DMS53 treated with DMSO at 0.1 percent for 48 hours (cell line): ENCODE data around the gene NEDD4L.

Source experiments
- DNase-seq: peaks from one replicate; lab custom pipeline; 2025; ENCODE audit not compliant: unreplicated experiment; lab: John Stamatoyannopoulos, UW

Gene NEDD4L

DNA sequence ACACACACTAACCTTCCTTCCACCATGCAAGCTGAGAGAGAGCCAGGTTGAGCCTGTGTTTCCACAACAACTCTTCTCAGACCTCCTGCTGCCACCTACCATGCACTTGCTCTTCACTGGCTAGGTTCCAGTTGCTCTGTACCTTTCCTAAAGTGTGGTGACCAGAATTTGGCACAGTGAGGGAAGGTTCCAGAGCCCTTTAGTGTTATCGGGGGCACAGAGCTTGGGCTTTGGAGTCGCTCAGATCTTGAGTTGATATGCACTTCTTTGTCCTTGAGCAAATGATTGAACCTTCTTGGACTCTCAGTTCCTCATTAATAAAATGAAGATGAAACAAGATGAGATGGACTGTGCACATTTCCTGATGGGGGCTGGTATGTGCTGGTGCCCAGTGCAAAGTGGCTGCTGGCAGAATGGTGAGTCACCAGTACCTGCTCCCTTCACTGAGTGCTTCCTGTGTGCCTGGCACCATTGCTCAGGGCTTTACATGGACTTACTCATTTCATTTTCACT is 47.1 kb downstream of the NEDD4L start:
- DNase-seq = peak; percentile 96

- no peak for DNase-seq
These were observed 49.3 kb downstream of the NEDD4L start for GRCh38 chr18:58093311-58093803.

- no peak for DNase-seq
These were observed 51.2 kb downstream of the NEDD4L start for GRCh38 chr18:58095222-58095621.

- DNase-seq = no peak
These were observed 51.6 kb downstream of the NEDD4L start for GRCh38 chr18:58095655-58096054.

- no peak for DNase-seq
These were observed 52.6 kb downstream of the NEDD4L start for GRCh38 chr18:58096658-58097057.

- no peak for DNase-seq
These were observed 53.3 kb downstream of the NEDD4L start for GRCh38 chr18:58097121-58097906.

- DNase-seq = no peak
These were observed 53.8 kb downstream of the NEDD4L start for GRCh38 chr18:58097907-58098166.

- DNase-seq = no peak
These were observed 54.7 kb downstream of the NEDD4L start for GRCh38 chr18:58098706-58099105.

DNA sequence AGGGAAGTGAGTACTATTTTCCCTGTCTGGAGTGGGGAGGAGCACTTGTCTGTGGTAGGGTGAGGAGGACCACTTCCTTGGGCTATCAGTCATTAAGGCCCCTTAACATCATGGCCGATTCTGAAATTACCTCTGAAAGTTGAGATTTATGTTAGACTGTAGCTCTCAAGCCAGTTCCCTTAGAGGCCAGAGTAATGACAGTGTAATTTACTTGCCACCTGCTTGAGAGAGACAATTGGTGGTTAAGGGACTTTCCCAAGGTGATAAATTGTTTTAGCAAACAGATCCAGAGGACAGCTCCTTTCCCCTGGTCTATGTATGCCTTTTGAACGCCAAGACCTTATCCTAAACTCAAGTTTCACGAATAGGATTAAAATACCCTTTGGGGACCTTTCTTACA is 56.1 kb downstream of the NEDD4L start:
- no peak for DNase-seq

GRCh38 chr18:58101291-58101794 is 57.3 kb downstream of the NEDD4L start:
- no peak for DNase-seq

DNA sequence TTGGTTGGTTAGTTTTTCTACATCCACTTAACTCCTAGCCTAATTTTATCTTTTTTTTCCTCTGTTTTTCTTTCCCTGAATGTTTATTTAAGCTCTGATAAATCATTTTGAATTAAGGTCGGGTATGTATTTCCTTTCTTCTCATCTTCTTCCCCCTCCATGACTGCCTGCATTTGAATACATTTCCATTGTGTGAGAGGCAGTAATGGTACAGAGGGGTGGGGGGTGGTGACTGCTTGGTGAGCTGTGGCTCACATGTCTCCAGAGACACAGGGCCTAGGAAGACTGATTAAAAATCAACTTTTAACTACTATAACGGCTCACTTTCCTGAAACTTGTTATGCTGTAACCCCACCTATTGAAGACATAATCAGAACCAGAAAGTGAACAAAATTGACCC is 58.0 kb downstream of the NEDD4L start:
- DNase-seq = no peak

GRCh38 chr18:58102875-58103274 is 58.8 kb downstream of the NEDD4L start:
- DNase-seq = no peak

DNA sequence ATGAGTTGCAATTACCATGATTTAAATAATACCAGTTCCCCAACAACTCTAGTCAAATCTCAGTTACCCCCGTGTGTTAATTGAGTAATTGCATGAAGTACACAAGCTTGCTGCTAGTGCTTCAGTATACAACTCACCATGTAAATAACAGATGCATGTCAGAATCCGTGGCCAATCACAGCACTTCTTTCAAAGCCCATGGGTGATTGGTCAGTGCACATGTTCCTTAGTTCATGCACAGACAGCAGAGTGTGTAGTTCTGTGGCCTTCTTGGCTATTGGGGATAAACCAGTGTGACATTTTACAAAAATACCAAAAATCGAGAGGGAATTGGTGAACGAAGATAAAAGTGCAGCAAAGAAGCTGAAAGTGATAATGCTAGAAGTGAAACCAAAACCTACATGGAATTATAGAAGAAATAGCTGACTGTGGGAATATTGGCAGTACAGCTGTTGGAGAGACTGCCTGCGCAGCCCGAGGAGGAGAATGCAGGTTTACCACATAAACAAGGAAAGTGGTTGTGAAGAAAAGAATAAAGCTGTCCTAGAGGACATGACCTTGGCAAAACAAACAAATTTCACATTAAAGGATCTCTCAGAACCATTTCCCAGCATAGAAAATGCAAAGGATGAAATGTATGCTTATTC is 59.4 kb downstream of the NEDD4L start:
- no peak for DNase-seq

DNA sequence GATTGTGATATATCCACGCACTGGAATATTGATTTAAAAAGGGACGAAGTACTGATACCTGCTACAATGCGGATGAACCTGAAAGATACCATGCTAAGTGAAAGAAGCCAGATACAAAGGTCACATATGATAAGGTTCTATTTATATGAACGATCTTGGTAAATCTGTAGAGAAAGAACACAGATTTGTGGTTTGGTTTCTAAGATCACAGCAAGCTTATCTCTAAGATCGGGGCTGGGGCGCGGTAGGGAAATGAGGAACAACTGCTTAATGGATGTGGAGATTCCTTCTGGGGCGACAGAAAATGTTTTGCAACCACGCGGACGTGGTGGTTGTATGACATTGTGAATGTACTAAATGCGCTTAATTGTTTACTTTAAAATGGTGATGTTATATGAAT is 60.1 kb downstream of the NEDD4L start:
- DNase-seq = no peak

GRCh38 chr18:58105206-58105887 is 61.3 kb downstream of the NEDD4L start:
- no peak for DNase-seq

- no peak for DNase-seq
These were observed 61.8 kb downstream of the NEDD4L start for GRCh38 chr18:58105888-58106260.

DNA sequence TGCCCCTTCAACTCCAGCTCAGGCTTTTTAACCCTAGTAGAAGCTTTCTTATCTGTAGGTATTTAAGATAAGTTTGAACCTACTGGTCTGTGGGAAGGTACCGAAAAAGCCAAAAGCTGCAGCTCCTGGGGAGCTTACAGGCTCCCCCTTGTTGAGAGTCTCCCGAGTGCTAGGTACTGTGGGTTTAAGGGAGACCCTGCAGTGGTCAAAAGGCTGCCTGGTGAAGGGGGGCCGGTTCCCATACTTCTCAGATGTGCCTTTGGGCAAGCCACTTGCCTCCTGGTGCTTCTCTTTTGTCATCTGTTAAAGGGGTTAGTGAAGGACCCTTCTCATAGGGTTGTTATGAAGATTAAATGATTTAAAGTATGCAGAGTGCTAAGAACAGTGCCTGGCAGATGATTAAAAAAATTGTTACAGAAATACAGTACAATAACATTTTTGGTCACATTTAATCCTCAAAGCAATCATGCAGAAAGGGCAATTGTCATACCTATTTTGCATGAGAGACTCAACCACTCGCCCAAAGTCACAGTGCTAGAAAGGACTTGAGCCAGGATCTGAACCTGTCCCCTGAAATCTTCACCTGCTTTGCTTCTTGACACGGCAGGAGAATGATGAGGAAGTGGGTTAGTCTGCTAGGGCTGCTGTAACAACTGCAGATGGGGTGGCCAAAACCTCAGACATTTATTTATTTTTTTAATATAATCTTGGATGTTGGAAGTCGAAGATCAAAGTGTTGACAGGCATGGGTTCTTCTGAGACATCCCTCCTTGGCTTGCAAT is 62.5 kb downstream of the NEDD4L start:
- DNase-seq = no peak

DNA sequence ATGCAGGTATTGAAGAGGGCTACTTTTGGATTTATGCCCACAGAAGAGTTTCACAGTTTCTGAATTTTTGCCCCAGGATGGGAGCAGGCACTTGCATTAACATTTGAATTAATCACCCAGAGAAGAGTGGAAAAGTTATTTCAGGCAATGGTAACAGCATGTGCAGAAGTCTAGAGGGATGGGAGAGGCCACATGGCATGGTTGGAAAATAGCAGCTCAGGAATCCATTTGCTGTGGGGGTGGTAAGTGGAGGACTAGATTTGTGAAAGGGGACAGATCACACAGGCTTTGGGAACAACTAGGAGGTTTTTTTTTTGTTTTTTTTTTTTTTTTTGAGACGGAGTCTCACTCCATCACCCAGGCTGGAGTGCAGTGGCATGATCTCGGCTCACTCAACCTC is 65.2 kb downstream of the NEDD4L start:
- no peak for DNase-seq

- no peak for DNase-seq
These were observed 66.4 kb downstream of the NEDD4L start for GRCh38 chr18:58110398-58110797.

GRCh38 chr18:58112174-58112573 is 68.1 kb downstream of the NEDD4L start:
- DNase-seq = no peak

GRCh38 chr18:58113337-58113736 is 69.3 kb downstream of the NEDD4L start:
- DNase-seq = no peak
